ENCODE results near the gene ELL.

The ELL gene

GRCh38 chr19:18421371-18421959 is 100.4 kb downstream of the ELL start:
- Histone ChIP-seq H4K20me1 (peaks cover 60% of the 10 kb centered on the region), H3K4me1 (peaks cover 89% of the 10 kb centered on the region), H3K4me3 (peak overlapping the region; percentile 92; the same call in 1 of the 2 replicates), H3K27ac (peak overlapping the region; percentile 94), H3K27me3 (no peaks in the 10 kb centered on the region), H3K9ac (peak overlapping the region; percentile 92), H3K9me3 (no peaks in the 10 kb centered on the region), H3K36me3 (0 out of 2 replicates have a peak, but pooled peaks cover 7% of the 10 kb centered on the region), H3K4me2 (peak overlapping the region; percentile 98)
- TF ChIP-seq Cebpa-rat (IDR thresholded peaks at IDR 0.05) = no peak

GRCh38 chr19:18420930-18421329 is 100.9 kb downstream of the ELL start:
- Histone ChIP-seq H3K36me3 (0 out of 2 replicates have a peak, but pooled peaks cover 7% of the 10 kb centered on the region), H3K9ac (peak overlapping the region; percentile 92), H4K20me1 (peaks cover 54% of the 10 kb centered on the region), H3K4me1 (peaks cover 89% of the 10 kb centered on the region), H3K9me3 (no peaks in the 10 kb centered on the region), H3K27me3 (no peaks in the 10 kb centered on the region), H3K4me2 (peak overlapping the region; percentile 98), H3K27ac (peak overlapping the region; percentile 94), H3K4me3 (peak overlapping the region; percentile 92)
- TF ChIP-seq Cebpa-rat (IDR thresholded peaks at IDR 0.05) = no peak

- 0 out of 2 replicates have a peak, but pooled peaks cover 7% of the 10 kb centered on the region for H3K36me3 ChIP-seq
- peak overlapping the region; percentile 92 for H3K4me3 ChIP-seq
- H3K27me3 ChIP-seq = no peaks in the 10 kb centered on the region
- no peaks in the 10 kb centered on the region for H3K9me3 ChIP-seq
- no peak for TF ChIP-seq Cebpa-rat (IDR thresholded peaks at IDR 0.05)
- H3K4me1 ChIP-seq = peaks cover 89% of the 10 kb centered on the region
- peak overlapping the region; percentile 92 for H3K9ac ChIP-seq
- H4K20me1 ChIP-seq = peaks cover 45% of the 10 kb centered on the region
- peak overlapping the region; percentile 94 for H3K27ac ChIP-seq
- peak overlapping the region; percentile 98 for H3K4me2 ChIP-seq
Observed at GRCh38 chr19:18419699-18420460, 102.0 kb downstream of the ELL start.

- H3K4me3 ChIP-seq = peak within 1 kb of the TSS; percentile 92
- peaks cover 89% of the 10 kb centered on the region for H3K4me1 ChIP-seq
- H3K36me3 ChIP-seq = 0 out of 2 replicates have a peak, but pooled peaks cover 7% of the 10 kb centered on the region
- H3K27ac ChIP-seq = peak within 1 kb of the TSS; percentile 94
- peaks cover 40% of the 10 kb centered on the region for H4K20me1 ChIP-seq
- H3K9me3 ChIP-seq = no peaks in the 10 kb centered on the region
- H3K4me2 ChIP-seq = peak within 1 kb of the TSS; percentile 98
- no peaks in the 10 kb centered on the region for H3K27me3 ChIP-seq
- H3K9ac ChIP-seq = peak within 1 kb of the TSS; percentile 92
- TF ChIP-seq Cebpa-rat (IDR thresholded peaks at IDR 0.05) = no peak
Observed at GRCh38 chr19:18419195-18419698, 102.6 kb downstream of the ELL start, which contains the start of gene SSBP4. SSBP4 (plus strand) TSS chr19:18419398; CDS start chr19:18419649, 251 bp downstream.

GRCh38 chr19:18418483-18419194 is 103.2 kb downstream of the ELL start:
- no peak for TF ChIP-seq Cebpa-rat (IDR thresholded peaks at IDR 0.05)
- H3K27me3 ChIP-seq = no peaks in the 10 kb centered on the region
- peak overlapping the region; percentile 94 for H3K27ac ChIP-seq
- H3K4me1 ChIP-seq = peaks cover 87% of the 10 kb centered on the region
- peak overlapping the region; percentile 98 for H3K4me2 ChIP-seq
- H3K9ac ChIP-seq = peak overlapping the region; percentile 92
- peaks cover 33% of the 10 kb centered on the region for H4K20me1 ChIP-seq
- no peaks in the 10 kb centered on the region for H3K9me3 ChIP-seq
- 0 out of 2 replicates have a peak, but pooled peaks cover 7% of the 10 kb centered on the region for H3K36me3 ChIP-seq
- peak overlapping the region; percentile 92 for H3K4me3 ChIP-seq

- Histone ChIP-seq H3K36me3 (0 out of 2 replicates have a peak, but pooled peaks cover 7% of the 10 kb centered on the region), H3K4me1 (peaks cover 81% of the 10 kb centered on the region), H3K9me3 (no peaks in the 10 kb centered on the region), H3K27ac (peak overlapping the region; percentile 94), H3K9ac (peak overlapping the region; percentile 76; the same call in 1 of the 2 replicates), H3K4me3 (peak overlapping the region; percentile 63; the same call in 1 of the 2 replicates), H3K4me2 (peak overlapping the region; percentile 98), H4K20me1 (peaks cover 28% of the 10 kb centered on the region), H3K27me3 (no peaks in the 10 kb centered on the region)
- no peak for TF ChIP-seq Cebpa-rat (IDR thresholded peaks at IDR 0.05)
Observed at GRCh38 chr19:18418029-18418482, 103.8 kb downstream of the ELL start.

- Histone ChIP-seq H3K4me2 (peak overlapping the region; percentile 98), H3K4me1 (peaks cover 75% of the 10 kb centered on the region), H4K20me1 (peaks cover 21% of the 10 kb centered on the region), H3K9me3 (no peaks in the 10 kb centered on the region), H3K27me3 (no peaks in the 10 kb centered on the region), H3K27ac (peak overlapping the region; percentile 94), H3K9ac (peak overlapping the region; percentile 76), H3K36me3 (0 out of 2 replicates have a peak, but pooled peaks cover 2% of the 10 kb centered on the region), H3K4me3 (peak overlapping the region; percentile 63)
- TF ChIP-seq Cebpa-rat (IDR thresholded peaks at IDR 0.05) = no peak
Observed at GRCh38 chr19:18417250-18418028, 104.4 kb downstream of the ELL start.

- H3K27me3 ChIP-seq = no peaks in the 10 kb centered on the region
- peaks cover 15% of the 10 kb centered on the region for H4K20me1 ChIP-seq
- H3K4me1 ChIP-seq = peaks cover 69% of the 10 kb centered on the region
- H3K36me3 ChIP-seq = no peaks in the 10 kb centered on the region
- H3K9me3 ChIP-seq = no peaks in the 10 kb centered on the region
- H3K9ac ChIP-seq = peak overlapping the region; percentile 76
- no peak for TF ChIP-seq Cebpa-rat (IDR thresholded peaks at IDR 0.05)
- H3K4me3 ChIP-seq = peak overlapping the region; percentile 63
- peak overlapping the region; percentile 94 for H3K27ac ChIP-seq
- H3K4me2 ChIP-seq = peak overlapping the region; percentile 98
Observed at GRCh38 chr19:18416778-18417249, 105.1 kb downstream of the ELL start.
